ENCODE results near the gene GPR137. TPM values are rescaled to one million over a fixed set of nuclear protein-coding genes. Genes with fewer than 3 reads are reported as not detected.

Gene GPR137
- total and polyA plus RNA-seq, 2 experiments from 2014 or later = 16.3 to 32.5 TPM

DNA sequence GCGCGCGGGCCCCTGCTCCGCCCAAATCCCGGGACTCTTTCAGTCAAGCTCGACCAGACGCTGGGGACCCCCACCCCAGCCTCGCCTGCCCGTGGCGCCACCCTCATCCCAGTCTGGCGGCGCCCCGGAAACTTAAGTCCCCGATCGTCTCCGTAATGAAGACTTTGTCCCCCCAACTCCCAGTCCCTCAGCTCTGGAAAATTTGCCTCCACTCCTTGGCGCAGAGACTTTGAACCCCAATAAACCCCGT is 34.0 kb upstream of the GPR137 start:
- H3K79me2 ChIP-seq (replicated peaks; ENCODE audit: insufficient read depth) = peaks cover 19% of the 10 kb centered on the region
- peaks cover 28% of the 10 kb centered on the region for H3K27me3 Mint-ChIP-seq (ENCODE audit: insufficient read depth, low read depth, poor library complexity)
- peaks cover 33% of the 10 kb centered on the region for H3F3A ChIP-seq (replicated peaks; ENCODE audit: low read depth)
- TF ChIP-seq ZNF462 (CRISPR knock-in tag; IDR thresholded peaks at IDR 0.05) = no peak
- TF ChIP-seq ETS1 (IDR thresholded peaks at IDR 0.05) = no peak
- no peak for TF ChIP-seq JUNB (IDR thresholded peaks at IDR 0.05; ENCODE audit: unreplicated experiment)
- TF ChIP-seq STAT1 (IDR thresholded peaks at IDR 0.05; ENCODE audit: unreplicated experiment) = no peak
- no peak for TF ChIP-seq CREB1 (CRISPR knock-in tag; IDR thresholded peaks at IDR 0.05; ENCODE audit: low read depth)
- TF ChIP-seq ZNF114 (CRISPR knock-in tag; IDR thresholded peaks at IDR 0.05) = no peak
- no peak for TF ChIP-seq EZH2 (IDR thresholded peaks at IDR 0.05; ENCODE audit: low read depth, unreplicated experiment)
- TF ChIP-seq POLR2AphosphoS5 (IDR thresholded peaks at IDR 0.05; ENCODE audit: low read depth) = no peak
- TF ChIP-seq ZNF331 (CRISPR knock-in tag; IDR thresholded peaks at IDR 0.05; ENCODE audit: low read depth) = no peak
- TF ChIP-seq, protein P1, sequence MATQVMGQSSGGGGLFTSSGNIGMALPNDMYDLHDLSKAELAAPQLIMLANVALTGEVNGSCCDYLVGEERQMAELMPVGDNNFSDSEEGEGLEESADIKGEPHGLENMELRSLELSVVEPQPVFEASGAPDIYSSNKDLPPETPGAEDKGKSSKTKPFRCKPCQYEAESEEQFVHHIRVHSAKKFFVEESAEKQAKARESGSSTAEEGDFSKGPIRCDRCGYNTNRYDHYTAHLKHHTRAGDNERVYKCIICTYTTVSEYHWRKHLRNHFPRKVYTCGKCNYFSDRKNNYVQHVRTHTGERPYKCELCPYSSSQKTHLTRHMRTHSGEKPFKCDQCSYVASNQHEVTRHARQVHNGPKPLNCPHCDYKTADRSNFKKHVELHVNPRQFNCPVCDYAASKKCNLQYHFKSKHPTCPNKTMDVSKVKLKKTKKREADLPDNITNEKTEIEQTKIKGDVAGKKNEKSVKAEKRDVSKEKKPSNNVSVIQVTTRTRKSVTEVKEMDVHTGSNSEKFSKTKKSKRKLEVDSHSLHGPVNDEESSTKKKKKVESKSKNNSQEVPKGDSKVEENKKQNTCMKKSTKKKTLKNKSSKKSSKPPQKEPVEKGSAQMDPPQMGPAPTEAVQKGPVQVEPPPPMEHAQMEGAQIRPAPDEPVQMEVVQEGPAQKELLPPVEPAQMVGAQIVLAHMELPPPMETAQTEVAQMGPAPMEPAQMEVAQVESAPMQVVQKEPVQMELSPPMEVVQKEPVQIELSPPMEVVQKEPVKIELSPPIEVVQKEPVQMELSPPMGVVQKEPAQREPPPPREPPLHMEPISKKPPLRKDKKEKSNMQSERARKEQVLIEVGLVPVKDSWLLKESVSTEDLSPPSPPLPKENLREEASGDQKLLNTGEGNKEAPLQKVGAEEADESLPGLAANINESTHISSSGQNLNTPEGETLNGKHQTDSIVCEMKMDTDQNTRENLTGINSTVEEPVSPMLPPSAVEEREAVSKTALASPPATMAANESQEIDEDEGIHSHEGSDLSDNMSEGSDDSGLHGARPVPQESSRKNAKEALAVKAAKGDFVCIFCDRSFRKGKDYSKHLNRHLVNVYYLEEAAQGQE (IDR thresholded peaks at IDR 0.05; ENCODE audit: unreplicated experiment) = no peak
- TF ChIP-seq EZH2phosphoT487 (IDR thresholded peaks at IDR 0.05; ENCODE audit: unreplicated experiment) = no peak
- TF ChIP-seq NANOG (IDR thresholded peaks at IDR 0.05; ENCODE audit: borderline replicate concordance) = no peak
- TF ChIP-seq CTCF (conservative IDR thresholded peaks at IDR 0.05; ENCODE audit: low read depth in 2 of 2) = no peak
- H3K36me3 Mint-ChIP-seq (ENCODE audit: low read depth) = peaks cover 15% of the 10 kb centered on the region
- H3K4me3 Mint-ChIP-seq = peak overlapping the region; percentile 92
- no peak overlapping the region for H3K27ac ChIP-seq (ENCODE audit: low read depth)
- H3K4me2 ChIP-seq = peak overlapping the region; percentile 98
- H3K27me3 ChIP-seq (ENCODE audit: insufficient read depth) = no peaks in the 10 kb centered on the region
- H3K4me3 ChIP-seq = peak overlapping the region; percentile 94
- no peak for DNase-seq (ENCODE audit: low spot score)
- ATAC-seq = no peak; the same call in 2 of the 3 replicates
- no peak overlapping the region for H2AFZ ChIP-seq
- H3K4me1 Mint-ChIP-seq = peaks cover 39% of the 10 kb centered on the region
- H4K20me1 ChIP-seq (replicated peaks; ENCODE audit: insufficient read depth) = no peaks in the 10 kb centered on the region; the same call in none of the 2 replicates
- no peaks in the 10 kb centered on the region for H3K9me3 Mint-ChIP-seq
- H3K27ac Mint-ChIP-seq = peak overlapping the region; percentile 69; the same call in 1 of the 2 replicates
- no peaks in the 10 kb centered on the region for H3K9me2 ChIP-seq (ENCODE audit: insufficient read depth)
- H3K36me3 ChIP-seq (ENCODE audit: insufficient read depth) = 0 out of 2 replicates have a peak, but pooled peaks cover 4% of the 10 kb centered on the region
- H3K4me1 ChIP-seq (ENCODE audit: insufficient read depth) = peaks cover 32% of the 10 kb centered on the region

Data from GM23338 (cell line).